ENCODE results near the gene ASXL1. TPM values are rescaled to one million over a fixed set of nuclear protein-coding genes. Genes with fewer than 3 reads are reported as not detected.

The ASXL1 gene
- total and polyA plus RNA-seq, 9 donors = 28.4 to 42.3 (median 34.7) TPM

- DNase-seq = peak; percentile 63
Measured at GRCh38 chr20:32457479-32457986, 99.4 kb downstream of the ASXL1 start.

GRCh38 chr20:32458061-32458836 is 100.1 kb downstream of the ASXL1 start:
- Histone ChIP-seq H3K4me1 (ENCODE audit: control insufficient read depth, insufficient read depth, low read length) (peaks cover 19% of the 10 kb centered on the region), H3K36me3 (ENCODE audit: control insufficient read depth, insufficient read depth, low read length) (peaks cover 34% of the 10 kb centered on the region), H3K27ac (ENCODE audit: low read length) (no peak overlapping the region), H3K27me3 (ENCODE audit: control insufficient read depth, insufficient read depth, low read length) (no peaks in the 10 kb centered on the region), H3K4me3 (ENCODE audit: low read length) (no peak overlapping the region), H3K9me3 (replicated peaks; ENCODE audit: control insufficient read depth, low read depth, low read length) (no peaks in the 10 kb centered on the region)
- 82% methylated on average over 9 of the region's 10 CpGs for WGBS (ENCODE audit: insufficient coverage)
- DNase-seq = no peak

More at GRCh38 chr20:32457479-32457986, 99.4 kb downstream of the ASXL1 start:
- Histone ChIP-seq H3K36me3 (ENCODE audit: control insufficient read depth, insufficient read depth, low read length) (peaks cover 36% of the 10 kb centered on the region), H3K27me3 (ENCODE audit: control insufficient read depth, insufficient read depth, low read length) (no peaks in the 10 kb centered on the region), H3K27ac (ENCODE audit: low read length) (no peak overlapping the region), H3K4me1 (ENCODE audit: control insufficient read depth, insufficient read depth, low read length) (peaks cover 19% of the 10 kb centered on the region), H3K4me3 (ENCODE audit: low read length) (peak overlapping the region; percentile 41), H3K9me3 (replicated peaks; ENCODE audit: control insufficient read depth, low read depth, low read length) (no peaks in the 10 kb centered on the region)
- WGBS (ENCODE audit: insufficient coverage) = 5% methylated on average over 27 of the region's 29 CpGs

GRCh38 chr20:32458837-32459220 is 100.7 kb downstream of the ASXL1 start:
- no peak overlapping the region for H3K4me3 ChIP-seq (ENCODE audit: low read length)
- H3K36me3 ChIP-seq (ENCODE audit: control insufficient read depth, insufficient read depth, low read length) = peaks cover 29% of the 10 kb centered on the region
- DNase-seq = no peak
- peaks cover 22% of the 10 kb centered on the region for H3K4me1 ChIP-seq (ENCODE audit: control insufficient read depth, insufficient read depth, low read length)
- WGBS (ENCODE audit: insufficient coverage) = 88% methylated on average over 6 of the region's 12 CpGs
- H3K27me3 ChIP-seq (ENCODE audit: control insufficient read depth, insufficient read depth, low read length) = no peaks in the 10 kb centered on the region
- no peaks in the 10 kb centered on the region for H3K9me3 ChIP-seq (replicated peaks; ENCODE audit: control insufficient read depth, low read depth, low read length)
- H3K27ac ChIP-seq (ENCODE audit: low read length) = no peak overlapping the region

- H3K4me3 ChIP-seq (ENCODE audit: low read length) = no peak overlapping the region
- WGBS (ENCODE audit: insufficient coverage) = 80% methylated on average over 11 of the region's 15 CpGs
Measured at GRCh38 chr20:32460231-32460630, 102.1 kb downstream of the ASXL1 start.

GRCh38 chr20:32460683-32461320 is 102.7 kb downstream of the ASXL1 start:
- 85% methylated on average over 21 of the region's 24 CpGs for WGBS (ENCODE audit: insufficient coverage)
- no peak overlapping the region for H3K4me3 ChIP-seq (ENCODE audit: low read length)
- H3K4me1 ChIP-seq (ENCODE audit: control insufficient read depth, insufficient read depth, low read length) = peaks cover 37% of the 10 kb centered on the region
- H3K27ac ChIP-seq (ENCODE audit: low read length) = no peak overlapping the region
- no peaks in the 10 kb centered on the region for H3K27me3 ChIP-seq (ENCODE audit: control insufficient read depth, insufficient read depth, low read length)
- H3K36me3 ChIP-seq (ENCODE audit: control insufficient read depth, insufficient read depth, low read length) = peaks cover 25% of the 10 kb centered on the region
- H3K9me3 ChIP-seq (replicated peaks; ENCODE audit: control insufficient read depth, low read depth, low read length) = no peaks in the 10 kb centered on the region
- no peak for DNase-seq

More at GRCh38 chr20:32460231-32460630, 102.1 kb downstream of the ASXL1 start:
- Histone ChIP-seq H3K36me3 (ENCODE audit: control insufficient read depth, insufficient read depth, low read length) (peaks cover 26% of the 10 kb centered on the region), H3K9me3 (replicated peaks; ENCODE audit: control insufficient read depth, low read depth, low read length) (no peaks in the 10 kb centered on the region), H3K27me3 (ENCODE audit: control insufficient read depth, insufficient read depth, low read length) (no peaks in the 10 kb centered on the region), H3K4me1 (ENCODE audit: control insufficient read depth, insufficient read depth, low read length) (peaks cover 31% of the 10 kb centered on the region), H3K27ac (ENCODE audit: low read length) (no peak overlapping the region)
- no peak for DNase-seq

GRCh38 chr20:32461836-32462600 is 103.9 kb downstream of the ASXL1 start:
- Histone ChIP-seq H3K27me3 (ENCODE audit: control insufficient read depth, insufficient read depth, low read length) (no peaks in the 10 kb centered on the region), H3K9me3 (replicated peaks; ENCODE audit: control insufficient read depth, low read depth, low read length) (no peaks in the 10 kb centered on the region), H3K4me3 (ENCODE audit: low read length) (no peak overlapping the region), H3K27ac (ENCODE audit: low read length) (no peak overlapping the region), H3K4me1 (ENCODE audit: control insufficient read depth, insufficient read depth, low read length) (peaks cover 43% of the 10 kb centered on the region), H3K36me3 (ENCODE audit: control insufficient read depth, insufficient read depth, low read length) (peaks cover 22% of the 10 kb centered on the region)
- no peak for DNase-seq
- WGBS (ENCODE audit: insufficient coverage) = 86% methylated on average over 10 of the region's 17 CpGs

- H3K36me3 ChIP-seq (ENCODE audit: control insufficient read depth, insufficient read depth, low read length) = peaks cover 24% of the 10 kb centered on the region
- H3K27me3 ChIP-seq (ENCODE audit: control insufficient read depth, insufficient read depth, low read length) = no peaks in the 10 kb centered on the region
- H3K4me3 ChIP-seq (ENCODE audit: low read length) = no peak overlapping the region
- H3K4me1 ChIP-seq (ENCODE audit: control insufficient read depth, insufficient read depth, low read length) = peaks cover 45% of the 10 kb centered on the region
- DNase-seq = no peak
- H3K9me3 ChIP-seq (replicated peaks; ENCODE audit: control insufficient read depth, low read depth, low read length) = no peaks in the 10 kb centered on the region
- H3K27ac ChIP-seq (ENCODE audit: low read length) = no peak overlapping the region
- 63% methylated on average over 4 of the region's 15 CpGs for WGBS (ENCODE audit: insufficient coverage)
Measured at GRCh38 chr20:32462900-32463641, 104.9 kb downstream of the ASXL1 start.

- Histone ChIP-seq H3K27me3 (ENCODE audit: control insufficient read depth, insufficient read depth, low read length) (no peaks in the 10 kb centered on the region), H3K4me3 (ENCODE audit: low read length) (no peak overlapping the region), H3K27ac (ENCODE audit: low read length) (no peak overlapping the region), H3K4me1 (ENCODE audit: control insufficient read depth, insufficient read depth, low read length) (peaks cover 46% of the 10 kb centered on the region), H3K9me3 (replicated peaks; ENCODE audit: control insufficient read depth, low read depth, low read length) (no peaks in the 10 kb centered on the region), H3K36me3 (ENCODE audit: control insufficient read depth, insufficient read depth, low read length) (peaks cover 24% of the 10 kb centered on the region)
- no peak for DNase-seq
- WGBS (ENCODE audit: insufficient coverage) = 65% methylated on average over 21 of the region's 28 CpGs
Measured at GRCh38 chr20:32463642-32464400, 105.7 kb downstream of the ASXL1 start.

GRCh38 chr20:32464401-32465091 is 106.4 kb downstream of the ASXL1 start:
- H3K36me3 ChIP-seq (ENCODE audit: control insufficient read depth, insufficient read depth, low read length) = peaks cover 24% of the 10 kb centered on the region
- peaks cover 48% of the 10 kb centered on the region for H3K4me1 ChIP-seq (ENCODE audit: control insufficient read depth, insufficient read depth, low read length)
- DNase-seq = no peak
- H3K27me3 ChIP-seq (ENCODE audit: control insufficient read depth, insufficient read depth, low read length) = no peaks in the 10 kb centered on the region
- no peak overlapping the region for H3K27ac ChIP-seq (ENCODE audit: low read length)
- WGBS (ENCODE audit: insufficient coverage) = 88% methylated on average over 16 of the region's 20 CpGs
- H3K4me3 ChIP-seq (ENCODE audit: low read length) = no peak overlapping the region
- no peaks in the 10 kb centered on the region for H3K9me3 ChIP-seq (replicated peaks; ENCODE audit: control insufficient read depth, low read depth, low read length)
